ENCODE data around the gene TNFRSF1B. TPM values are rescaled to one million over a fixed set of nuclear protein-coding genes. Genes with fewer than 3 reads are reported as not detected.

The TNFRSF1B gene
- total RNA-seq, 4 donors from 2014 or later, result 2.1 to 17.5 (median 10.3) TPM

GRCh38 chr1:12130466-12131130 lies 36.2 kb upstream of the TNFRSF1B start:
- Histone ChIP-seq H3K36me3 (no peaks in the 10 kb centered on the region), H3K4me3 (no peak overlapping the region), H3K27ac (peak overlapping the region in 2 of 4 donors; percentile 10 to 33), H3K4me1 (peaks cover 9 to 46% (median 29%) of the 10 kb centered on the region in 3 donors), H3K9me3 (no peaks in the 10 kb centered on the region), H3K27me3 (peaks cover 0 to 46% (median 0%) of the 10 kb centered on the region in 4 donors)
- DNase-seq, result no peak
- 78 to 82% methylated on average over 11 to 12 of the region's 13 CpGs for WGBS, 2 donors
- no peak for TF ChIP-seq POLR2A (IDR thresholded peaks at IDR 0.05)
- no peak for TF ChIP-seq CTCF (IDR thresholded peaks at IDR 0.05)
- intact Hi-C loops (cut with DNase I), result no loop called here

- Histone ChIP-seq H3K4me1 (peaks cover 7 to 48% (median 29%) of the 10 kb centered on the region in 3 donors), H3K27me3 (peaks cover 0 to 33% (median 0%) of the 10 kb centered on the region in 4 donors), H3K36me3 (no peaks in the 10 kb centered on the region), H3K27ac (peak overlapping the region in 3 of 4 donors; percentile 43 to 78 (median 69)), H3K4me3 (no peak overlapping the region), H3K9me3 (no peaks in the 10 kb centered on the region)
- TF ChIP-seq CTCF (IDR thresholded peaks at IDR 0.05), result no peak
- no peak for TF ChIP-seq POLR2A (IDR thresholded peaks at IDR 0.05)
- no peak for DNase-seq
- 39 to 41% methylated on average over 8 of the region's 8 CpGs for WGBS, 2 donors
- intact Hi-C loops (cut with DNase I), result no loop called here
Observed at GRCh38 chr1:12132078-12132477, 34.7 kb upstream of the TNFRSF1B start.

GRCh38 chr1:12134716-12135115 lies 32.1 kb upstream of the TNFRSF1B start:
- no peak for DNase-seq
- no peak overlapping the region for H3K27ac ChIP-seq
- no peak for TF ChIP-seq POLR2A (IDR thresholded peaks at IDR 0.05)
- no peak for TF ChIP-seq CTCF (IDR thresholded peaks at IDR 0.05)
- intact Hi-C loops (cut with DNase I), result no loop called here
- no peak overlapping the region for H3K4me3 ChIP-seq
- WGBS, 2 donors, result 81 to 100% methylated on average over 4 to 6 of the region's 10 CpGs
- peaks cover 0 to 23% (median 0%) of the 10 kb centered on the region in 4 donors for H3K27me3 ChIP-seq
- H3K4me1 ChIP-seq, result peaks cover 7 to 48% (median 29%) of the 10 kb centered on the region in 3 donors
- no peaks in the 10 kb centered on the region for H3K36me3 ChIP-seq
- H3K9me3 ChIP-seq, result no peaks in the 10 kb centered on the region

GRCh38 chr1:12135612-12136011 lies 31.2 kb upstream of the TNFRSF1B start:
- H3K9me3 ChIP-seq, result no peaks in the 10 kb centered on the region
- peaks cover 0 to 14% (median 0%) of the 10 kb centered on the region in 4 donors for H3K27me3 ChIP-seq
- TF ChIP-seq CTCF (IDR thresholded peaks at IDR 0.05) (no peak), POLR2A (IDR thresholded peaks at IDR 0.05) (no peak)
- DNase-seq, result no peak
- peak overlapping the region in 1 of 4 donors; percentile 34 for H3K27ac ChIP-seq
- no peak overlapping the region for H3K4me3 ChIP-seq
- H3K4me1 ChIP-seq, result peaks cover 7 to 45% (median 29%) of the 10 kb centered on the region in 3 donors
- no peaks in the 10 kb centered on the region for H3K36me3 ChIP-seq
- 0 to 33% methylated on average over 1 of the region's 6 CpGs for WGBS, 2 donors
- intact Hi-C loops (cut with DNase I), result no loop called here

- DNase-seq, result no peak
- Histone ChIP-seq H3K36me3 (no peaks in the 10 kb centered on the region), H3K27ac (no peak overlapping the region), H3K9me3 (no peaks in the 10 kb centered on the region), H3K4me1 (peaks cover 7 to 46% (median 22%) of the 10 kb centered on the region in 3 donors), H3K4me3 (no peak overlapping the region), H3K27me3 (peaks cover 0 to 11% (median 0%) of the 10 kb centered on the region in 4 donors)
- intact Hi-C loops (cut with DNase I), result no loop called here
- 69 to 75% methylated on average over 8 of the region's 8 CpGs for WGBS, 2 donors
- TF ChIP-seq CTCF (IDR thresholded peaks at IDR 0.05), result no peak
- TF ChIP-seq POLR2A (IDR thresholded peaks at IDR 0.05), result no peak
Observed at GRCh38 chr1:12136916-12137610, 29.7 kb upstream of the TNFRSF1B start.
